Measurements from ENCODE around the gene LTBP3.

LTBP3 gene

GRCh38 chr11:65503949-65504673 lies 54.0 kb downstream of the LTBP3 start:
- peak in 2 of 42 donors; percentile 5 to 28 for DNase-seq
- intact Hi-C loops (cut with DNase I): no loop called here

GRCh38 chr11:65503368-65503948 lies 54.7 kb downstream of the LTBP3 start:
- intact Hi-C loops (cut with DNase I): no loop called here
- peak in 1 of 42 donors; percentile 36 for DNase-seq

- peak in 6 of 42 donors; percentile 9 to 27 (median 12) for DNase-seq
- intact Hi-C loops (cut with DNase I): no loop called here
Observed at GRCh38 chr11:65502555-65503367, 55.4 kb downstream of the LTBP3 start.

GRCh38 chr11:65502274-65502554 lies 55.9 kb downstream of the LTBP3 start:
- intact Hi-C loops (cut with DNase I): no loop called here
- no peak for DNase-seq

- intact Hi-C loops (cut with DNase I): no loop called here
- peak in 7 of 42 donors; percentile 2 to 33 (median 18) for DNase-seq
Observed at GRCh38 chr11:65501472-65502273, 56.5 kb downstream of the LTBP3 start.

GRCh38 chr11:65501186-65501471 lies 57.0 kb downstream of the LTBP3 start:
- intact Hi-C loops (cut with DNase I): no loop called here
- peak in 1 of 42 donors; percentile 13 for DNase-seq

- intact Hi-C loops (cut with DNase I): no loop called here
- DNase-seq: peak in 15 of 42 donors; percentile 25 to 76 (median 53)
Observed at GRCh38 chr11:65500387-65501185, 57.6 kb downstream of the LTBP3 start.

- intact Hi-C loops (cut with DNase I): loop anchor here (1.0 to 5.0 kb wide), 2 partner anchors 23 to 78 kb away; partner anchors contain the start of gene NEAT1
- peak in 1 of 42 donors; percentile 23 for DNase-seq
Observed at GRCh38 chr11:65499713-65500386, 58.3 kb downstream of the LTBP3 start.

- intact Hi-C loops (cut with DNase I): loop anchor here (1.0 to 5.0 kb wide), 2 partner anchors 22 to 77 kb away; partner anchors contain the start of gene NEAT1
- DNase-seq: peak; percentile 91 to 98 (median 96)
Observed at GRCh38 chr11:65498977-65499712, 59.0 kb downstream of the LTBP3 start, which contains the start of gene MALAT1. Gene MALAT1 (plus strand): TSS chr11:65499045.

GRCh38 chr11:65498727-65498976 lies 59.5 kb downstream of the LTBP3 start:
- intact Hi-C loops (cut with DNase I): loop anchor here (5.0 kb wide), 1 partner anchor 76 kb away; the partner anchor contains the start of gene NEAT1
- no peak for DNase-seq

- DNase-seq: peak in 28 of 42 donors; percentile 31 to 82 (median 60)
- intact Hi-C loops (cut with DNase I): loop anchor here (5.0 kb wide), 1 partner anchor 76 kb away; the partner anchor contains the start of gene NEAT1
Observed at GRCh38 chr11:65498042-65498726, 60.0 kb downstream of the LTBP3 start.

GRCh38 chr11:65497141-65498041 lies 60.8 kb downstream of the LTBP3 start:
- intact Hi-C loops (cut with DNase I): loop anchor here (5.0 kb wide), 1 partner anchor 75 kb away; the partner anchor contains the start of gene NEAT1

GRCh38 chr11:65496304-65497140 lies 61.6 kb downstream of the LTBP3 start:
- intact Hi-C loops (cut with DNase I): loop anchor here (5.0 kb wide), 1 partner anchor 74 kb away; the partner anchor contains the start of gene NEAT1
- peak in 16 of 42 donors; percentile 19 to 75 (median 44) for DNase-seq

More at GRCh38 chr11:65497141-65498041, 60.8 kb downstream of the LTBP3 start:
- DNase-seq: peak; percentile 95 to 99 (median 98)

GRCh38 chr11:65493367-65494176 lies 64.6 kb downstream of the LTBP3 start:
- peak in 12 of 42 donors; percentile 29 to 77 (median 51) for DNase-seq
- intact Hi-C loops (cut with DNase I): no loop called here

Measured in head of caudate nucleus (tissue), 42 donors.